Common myeloid progenitor, CD34-positive (primary cell): ENCODE results near the gene AIFM3.
A peak's percentile ranks its signal among the peaks of the same experiment; 100 is the strongest.

ENCODE experiments used
- CTCF ChIA-PET: fragments of 350-600 bp; sonication (Branson Sonifier 250); formaldehyde crosslinking; loops from one replicate; lab custom pipeline; 2021; ENCODE audit warnings: antibody characterized with exemption; lab: Charles Lee
- POLR2A ChIA-PET: fragments of 350-600 bp; sonication (Branson Sonifier 250); formaldehyde crosslinking; loops from one replicate; lab custom pipeline; 2021; ENCODE audit warnings: antibody characterized with exemption; lab: Charles Lee
- DNase-seq, 3 donors: peaks; one replicate each; pipeline versions ENCODE4 v3.0.0 to v3.0.0-alpha.2; 2013
- H3K27ac ChIP-seq, 2 experiments: 1 replicate in 1 of 2; 2 replicates in 1 of 2; pipeline ENCODE4 v1.7.0; 2013; ENCODE audit warnings: inconsistent platforms in 2 of 2, low read length in 2 of 2, mild to moderate bottlenecking in 2 of 2, low read depth in 1 of 2, moderate library complexity in 1 of 2; ENCODE audit not compliant: severe bottlenecking in 2 of 2, insufficient read depth in 1 of 2, poor library complexity in 1 of 2
- H3K27me3 ChIP-seq, 5 experiments: replicated peaks in 2 of 5; 1 replicate in 3 of 5; 2 replicates in 2 of 5; pipeline versions ENCODE4 v1.6.1 to v1.7.0; 2013; ENCODE audit warnings: low read length in 4 of 5, mild to moderate bottlenecking in 2 of 5, moderate library complexity in 2 of 5, inconsistent platforms in 1 of 5; ENCODE audit not compliant: insufficient read depth in 5 of 5, control insufficient read depth in 4 of 5
- H3K36me3 ChIP-seq, 4 experiments: 1 replicate in 2 of 4; 2 replicates in 2 of 4; pipeline versions ENCODE4 v1.6.1 to v1.7.0; 2013; ENCODE audit warnings: low read length in 3 of 4, control low read depth in 1 of 4, mild to moderate bottlenecking in 1 of 4; ENCODE audit not compliant: control insufficient read depth in 4 of 4, insufficient read depth in 4 of 4
- H3K4me1 ChIP-seq, 4 experiments: 1 replicate in 3 of 4; 2 replicates in 1 of 4; pipeline versions ENCODE4 v1.6.1 to v1.7.1; 2013; ENCODE audit warnings: low read length in 3 of 4, mild to moderate bottlenecking in 3 of 4, control low read depth in 1 of 4, inconsistent platforms in 1 of 4, moderate library complexity in 1 of 4; ENCODE audit not compliant: control insufficient read depth in 4 of 4, insufficient read depth in 4 of 4; ENCODE audit errors: control extremely low read depth in 1 of 4
- H3K4me3 ChIP-seq, 7 experiments: 1 replicate in 4 of 7; 2 replicates in 3 of 7; pipeline versions ENCODE4 v1.5.1 to v1.7.0; 2013; ENCODE audit warnings: mild to moderate bottlenecking in 7 of 7, low read length in 6 of 7, moderate library complexity in 6 of 7, inconsistent platforms in 2 of 7, low read depth in 2 of 7, control low read depth in 1 of 7; ENCODE audit not compliant: insufficient read depth in 4 of 7, control insufficient read depth in 1 of 7; ENCODE audit errors: extremely low read depth in 1 of 7
- H3K9me3 ChIP-seq, 5 experiments: 1 replicate in 4 of 5; 2 replicates in 1 of 5; pipeline versions ENCODE4 v1.6.1 to v1.7.1; 2013; ENCODE audit warnings: low read length in 4 of 5, mild to moderate bottlenecking in 2 of 5, inconsistent platforms in 1 of 5, low read depth in 1 of 5, moderate library complexity in 1 of 5; ENCODE audit not compliant: control insufficient read depth in 4 of 5, insufficient read depth in 2 of 5; ENCODE audit errors: control extremely low read depth in 1 of 5
- WGBS: methylation state at CpG from one replicate; pipeline ENCODE4 v1.1.5; 2013; ENCODE audit not compliant: insufficient coverage; 5-methylcytosine and 5-hydroxymethylcytosine counted together

Gene AIFM3

DNA sequence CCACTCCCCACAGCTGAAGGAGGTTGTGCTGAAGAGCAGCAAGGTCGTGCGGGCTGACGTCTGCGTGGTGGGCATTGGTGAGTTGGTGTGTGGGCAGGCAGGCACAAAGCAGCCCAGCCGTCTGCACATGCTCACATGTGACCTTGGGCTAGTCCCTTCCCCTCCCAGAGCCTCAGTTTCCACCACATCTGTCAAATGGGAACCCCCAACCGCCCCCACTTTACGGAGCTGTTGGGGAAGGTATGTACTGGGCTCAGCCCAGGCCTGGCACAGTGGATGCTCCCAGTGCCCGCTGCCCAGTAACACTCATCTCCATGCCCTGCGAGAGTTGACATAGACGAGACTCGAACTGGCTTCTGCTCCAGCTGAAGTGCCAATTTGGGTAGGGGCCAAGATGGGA is 10.0 kb downstream of the AIFM3 start:
- Histone ChIP-seq H3K27ac (no peak overlapping the region), H3K36me3 (no peaks in the 10 kb centered on the region), H3K4me1 (peaks cover 5 to 30% (median 23%) of the 10 kb centered on the region in 4 experiments), H3K27me3 (no peaks in the 10 kb centered on the region), H3K9me3 (peaks cover 0 to 10% (median 0%) of the 10 kb centered on the region in 5 experiments), H3K4me3 (no peak overlapping the region)
- no peak for DNase-seq
- WGBS = 97% methylated on average over 4 of the region's 11 CpGs
- ChIA-PET POLR2A (interaction anchor here (0.6 to 1.3 kb wide), 2 partner anchors 20 to 63 kb away, joined by 3 read pairs; no protein-coding TSS in a partner anchor), CTCF (interaction anchor here (0.9 kb wide), 1 partner anchor 17 kb away, joined by 3 read pairs; no protein-coding TSS in a partner anchor)

DNA sequence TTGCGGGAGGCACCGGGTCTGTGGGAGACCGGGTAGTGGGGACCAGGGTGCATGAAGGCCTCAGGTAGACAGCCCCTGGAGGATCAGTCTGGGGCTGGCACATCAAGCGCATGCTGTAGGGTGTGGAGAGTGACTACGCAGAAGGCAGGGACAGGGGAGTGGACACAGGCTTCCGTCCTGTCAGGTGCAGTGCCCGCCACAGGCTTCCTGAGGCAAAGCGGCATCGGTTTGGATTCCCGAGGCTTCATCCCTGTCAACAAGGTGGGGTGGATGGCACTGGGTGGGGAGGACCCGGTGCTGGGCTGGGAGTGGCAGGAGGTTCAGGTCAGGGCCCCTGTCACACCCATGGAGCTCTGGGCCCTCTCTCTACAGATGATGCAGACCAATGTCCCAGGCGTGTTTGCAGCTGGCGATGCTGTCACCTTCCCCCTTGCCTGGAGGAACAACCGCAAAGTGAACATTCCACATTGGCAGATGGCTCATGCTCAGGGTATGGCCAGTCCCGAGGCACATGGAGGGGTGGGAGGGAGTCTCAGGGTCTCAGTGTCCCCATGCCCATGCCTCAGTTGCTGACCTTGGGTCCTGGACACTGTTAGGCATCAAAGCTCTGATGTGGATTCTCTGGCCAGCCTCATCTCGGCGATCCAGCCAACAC is 10.6 kb downstream of the AIFM3 start:
- peaks cover 5 to 33% (median 24%) of the 10 kb centered on the region in 4 experiments for H3K4me1 ChIP-seq

DNA sequence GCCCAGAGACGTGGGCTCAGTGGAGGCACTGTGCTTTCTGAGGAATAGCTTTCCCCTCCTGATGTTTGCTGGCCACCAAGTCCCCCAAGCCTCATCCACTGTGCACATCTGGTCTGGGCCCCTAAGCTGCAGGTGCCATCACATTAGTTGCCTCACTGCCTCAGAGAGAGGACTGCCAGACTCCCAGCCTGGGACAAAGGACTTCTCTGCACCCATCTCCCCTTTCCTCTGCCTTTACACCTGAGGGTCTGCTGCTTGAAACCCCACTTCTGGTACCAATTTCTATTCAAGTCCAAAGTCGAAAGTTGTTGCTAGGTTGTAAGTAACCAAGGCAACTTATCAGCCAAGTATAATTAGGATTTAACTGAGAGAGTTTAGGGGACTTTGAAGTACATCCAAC is 11.4 kb downstream of the AIFM3 start:
- WGBS = 100% methylated on average over 2 of the region's 2 CpGs
- ChIA-PET CTCF (no interaction called here), POLR2A (no interaction called here)
- Histone ChIP-seq H3K4me1 (peaks cover 9 to 38% (median 30%) of the 10 kb centered on the region in 4 experiments), H3K27me3 (no peaks in the 10 kb centered on the region), H3K9me3 (peaks cover 0 to 10% (median 0%) of the 10 kb centered on the region in 5 experiments), H3K4me3 (no peak overlapping the region), H3K27ac (no peak overlapping the region), H3K36me3 (no peaks in the 10 kb centered on the region)
- no peak for DNase-seq

More for the DNA sequence above, 10.6 kb downstream of the AIFM3 start:
- no peaks in the 10 kb centered on the region for H3K36me3 ChIP-seq
- ChIA-PET POLR2A (interaction anchor here (0.6 kb wide), 1 partner anchor 62 kb away, joined by 3 read pairs; no protein-coding TSS in a partner anchor), CTCF (no interaction called here)
- WGBS = 96% methylated on average over 12 of the region's 17 CpGs
- H3K9me3 ChIP-seq = peaks cover 0 to 10% (median 0%) of the 10 kb centered on the region in 5 experiments
- H3K27ac ChIP-seq = no peak overlapping the region
- H3K4me3 ChIP-seq = no peak overlapping the region
- no peaks in the 10 kb centered on the region for H3K27me3 ChIP-seq
- no peak for DNase-seq

DNA sequence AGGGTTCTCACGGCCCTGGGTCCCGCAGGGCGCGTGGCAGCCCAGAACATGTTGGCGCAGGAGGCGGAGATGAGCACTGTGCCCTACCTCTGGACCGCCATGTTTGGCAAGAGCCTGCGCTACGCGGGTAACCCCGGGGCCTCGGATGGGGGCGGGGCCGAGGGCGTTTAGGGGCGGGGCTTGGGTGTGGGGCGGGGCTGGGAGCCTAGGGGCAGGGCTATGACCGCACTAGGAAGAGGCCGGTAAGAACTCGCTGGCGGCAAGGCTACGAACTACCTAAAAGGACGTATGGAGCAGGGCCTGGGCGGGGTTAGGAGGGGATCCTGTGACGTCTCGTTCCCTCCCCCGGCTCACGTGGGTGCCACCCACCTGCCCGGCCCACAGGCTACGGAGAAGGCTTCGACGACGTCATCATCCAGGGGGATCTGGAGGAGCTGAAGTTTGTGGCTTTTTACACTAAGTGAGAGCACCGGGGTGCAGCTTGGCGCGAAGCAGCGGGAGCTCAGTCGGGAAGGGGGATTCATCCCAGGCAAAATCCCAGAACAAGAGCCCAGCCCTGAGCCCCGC is 12.3 kb downstream of the AIFM3 start:
- Histone ChIP-seq H3K36me3 (peaks cover 0 to 5% (median 3%) of the 10 kb centered on the region in 4 experiments), H3K27me3 (no peaks in the 10 kb centered on the region), H3K27ac (no peak overlapping the region), H3K4me1 (peaks cover 9 to 38% (median 30%) of the 10 kb centered on the region in 4 experiments), H3K9me3 (peaks cover 0 to 10% (median 0%) of the 10 kb centered on the region in 5 experiments), H3K4me3 (peak overlapping the region in 3 of 7 experiments; percentile 32 to 54 (median 42))
- DNase-seq = peak; percentile 91 to 98 (median 97)
- WGBS = 17% methylated on average over 15 of the region's 39 CpGs
- ChIA-PET CTCF (interaction anchor here (2.4 to 4.1 kb wide), 2 partner anchors 11 to 22 kb away, joined by 6 to 12 read pairs; no protein-coding TSS in a partner anchor), POLR2A (interaction anchor here (0.6 kb wide), 1 partner anchor 328 kb away, joined by 3 read pairs; no protein-coding TSS in a partner anchor)

DNA sequence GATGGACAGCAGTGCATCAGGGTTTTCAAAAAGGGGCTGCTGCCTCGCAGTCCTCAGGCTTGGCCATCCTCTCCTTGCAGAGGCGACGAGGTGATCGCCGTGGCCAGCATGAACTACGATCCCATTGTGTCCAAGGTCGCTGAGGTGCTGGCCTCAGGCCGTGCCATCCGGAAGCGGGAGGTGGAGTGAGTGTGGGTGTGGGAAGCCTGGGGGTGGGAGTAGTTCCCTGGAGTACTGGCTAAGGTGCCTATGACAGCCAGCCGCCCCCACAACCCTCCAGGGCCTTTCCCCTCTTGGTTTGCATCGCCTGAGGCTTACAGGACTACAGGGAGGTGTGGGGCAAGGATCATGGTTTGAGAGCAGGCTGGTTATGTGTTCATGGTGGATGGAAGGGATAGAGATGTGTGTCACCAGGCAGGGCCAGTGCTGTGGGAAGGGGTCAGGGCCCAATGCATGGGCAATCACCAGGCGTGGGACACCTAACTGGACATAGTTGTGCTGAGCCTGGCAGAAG is 12.9 kb downstream of the AIFM3 start:
- no peak overlapping the region for H3K27ac ChIP-seq
- peaks cover 0 to 6% (median 4%) of the 10 kb centered on the region in 4 experiments for H3K36me3 ChIP-seq
- ChIA-PET CTCF (interaction anchor here (1.1 to 4.1 kb wide), 4 partner anchors 8 to 23 kb away, joined by 3 to 12 read pairs (median 7); partner anchors contain the start of gene THAP7), POLR2A (no interaction called here)
- H3K9me3 ChIP-seq = peaks cover 0 to 10% (median 0%) of the 10 kb centered on the region in 5 experiments
- peak overlapping the region in 3 of 7 experiments; percentile 36 to 54 (median 42) for H3K4me3 ChIP-seq
- peaks cover 9 to 38% (median 30%) of the 10 kb centered on the region in 4 experiments for H3K4me1 ChIP-seq
- DNase-seq = no peak
- no peaks in the 10 kb centered on the region for H3K27me3 ChIP-seq
- 55% methylated on average over 11 of the region's 13 CpGs for WGBS

DNA sequence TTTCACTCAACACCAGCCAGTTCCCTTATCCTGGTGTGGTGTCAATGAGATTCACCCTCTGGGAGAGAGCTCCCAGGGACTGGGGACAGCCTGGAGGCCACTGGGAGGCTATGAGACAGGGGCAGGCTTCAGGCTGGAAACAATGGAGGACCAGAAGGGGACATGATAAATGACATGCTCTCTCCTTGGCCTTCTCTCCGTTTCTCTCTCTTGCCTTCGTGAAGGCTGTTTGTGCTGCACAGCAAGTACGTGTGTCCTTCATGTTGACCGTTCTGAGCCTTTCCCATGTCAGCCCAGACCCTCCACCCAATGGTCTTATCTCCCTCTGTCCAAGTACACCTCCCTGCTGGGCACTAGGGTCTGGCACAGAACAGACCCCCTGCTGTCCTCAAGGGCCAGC is 13.5 kb downstream of the AIFM3 start:
- Histone ChIP-seq H3K27me3 (no peaks in the 10 kb centered on the region), H3K27ac (no peak overlapping the region), H3K36me3 (peaks cover 0 to 9% (median 8%) of the 10 kb centered on the region in 4 experiments), H3K4me3 (no peak overlapping the region), H3K4me1 (peaks cover 9 to 38% (median 30%) of the 10 kb centered on the region in 4 experiments), H3K9me3 (peaks cover 0 to 10% (median 0%) of the 10 kb centered on the region in 5 experiments)
- DNase-seq = no peak
- 98% methylated on average over 4 of the region's 4 CpGs for WGBS
- POLR2A ChIA-PET = no interaction called here
- CTCF ChIA-PET = interaction anchor here (1.1 to 4.1 kb wide), 4 partner anchors 8 to 23 kb away, joined by 3 to 12 read pairs (median 7); partner anchors contain the start of gene THAP7
